Caco-2 (cell line): ENCODE data around the gene TICAM1. TPM values are rescaled to one million over a fixed set of nuclear protein-coding genes. Genes with fewer than 3 reads are reported as not detected.
A peak's percentile ranks its signal among the peaks of the same experiment; 100 is the strongest.

Experiments
- BruUV-seq: library from RNA; stranded (reverse); fragments of 400-500 nt; replicated peaks from 2 replicates; lab custom pipeline; 2021; lab: Mats Ljungman, UMichigan
- CTCF ChIA-PET: fragments of 300-600 bp; sonication (Branson Sonifier 250); formaldehyde crosslinking; loops from one replicate; lab custom pipeline; 2022; ENCODE audit warnings: antibody characterized with exemption; lab: Charles Lee
- POLR2A ChIA-PET: fragments of 300-600 bp; sonication (Branson Sonifier 250); formaldehyde crosslinking; loops from one replicate; lab custom pipeline; 2022; ENCODE audit warnings: antibody characterized with exemption; lab: Charles Lee
- DNase-seq, 2 experiments: peaks; one replicate each; pipeline versions ENCODE4 v3.0.0 to v3.0.0-alpha.2; 2020 to 2022
- H3K27me3 ChIP-seq: replicated peaks from 2 replicates; pipeline ENCODE4 v1.6.0; 2011; ENCODE audit warnings: low read length; ENCODE audit not compliant: control insufficient read depth, insufficient read depth
- H3K36me3 ChIP-seq: 2 replicates; pipeline ENCODE4 v1.5.1; 2011; ENCODE audit warnings: low read length; ENCODE audit not compliant: control insufficient read depth, insufficient read depth
- H3K4me1 ChIP-seq: fragments of 250-450 bp; sonication (Bioruptor Pico); 2 replicates; pipeline ENCODE4 v1.5.1; 2020; ENCODE audit warnings: mild to moderate bottlenecking
- H3K4me3 ChIP-seq: 2 replicates; pipeline ENCODE4 v1.5.1; 2011; ENCODE audit warnings: low read depth, mild to moderate bottlenecking, control low read depth, low read length
- H3K9me3 ChIP-seq: fragments of 250-450 bp; sonication (Bioruptor Pico); 2 replicates; pipeline ENCODE4 v1.5.1; 2020; ENCODE audit warnings: mild to moderate bottlenecking, moderate library complexity
- H3K27ac Mint-ChIP-seq: one replicate; pipeline ENCODE4 v1.8.0; 2022; ENCODE audit warnings: mixed read lengths; ENCODE audit not compliant: unreplicated experiment
- H3K27me3 Mint-ChIP-seq: one replicate; pipeline ENCODE4 v1.8.0; 2022; ENCODE audit warnings: mixed read lengths; ENCODE audit not compliant: insufficient read depth, unreplicated experiment
- H3K36me3 Mint-ChIP-seq: one replicate; pipeline ENCODE4 v1.8.0; 2022; ENCODE audit warnings: mild to moderate bottlenecking, mixed read lengths; ENCODE audit not compliant: insufficient read depth, unreplicated experiment
- H3K4me1 Mint-ChIP-seq: one replicate; pipeline ENCODE4 v1.8.0; 2022; ENCODE audit warnings: low read depth, mixed read lengths; ENCODE audit not compliant: unreplicated experiment
- H3K4me3 Mint-ChIP-seq: one replicate; pipeline ENCODE4 v1.8.0; 2022; ENCODE audit warnings: mild to moderate bottlenecking, moderate library complexity, mixed read lengths; ENCODE audit not compliant: unreplicated experiment
- H3K9me3 Mint-ChIP-seq: one replicate; pipeline ENCODE4 v1.8.0; 2022; ENCODE audit warnings: mixed read lengths; ENCODE audit not compliant: unreplicated experiment
- intact Hi-C: fragments of 100-400 bp; cut with micrococcal nuclease; formaldehyde crosslinking; loops from one replicate; pipeline ENCODE4 v1.10.0; 2022; ENCODE audit not compliant: unreplicated experiment
- total RNA-seq: library from RNA; stranded (reverse); gene quantifications from 2 replicates; pipeline ENCODE4 v1.2.3, GENCODE V29; 2022
- TF ChIP-seq, protein P1 (sequence below), 2 experiments: fragments of 200-600 bp in 1 of 2; IDR thresholded peaks; 1 replicate in 1 of 2; 2 replicates in 1 of 2; pipeline versions ENCODE4 v1.5.1 to v1.8.0; 2011 to 2022; ENCODE audit warnings: antibody characterized with exemption in 1 of 2, control low read depth in 1 of 2, inconsistent platforms in 1 of 2, low read depth in 1 of 2, low read length in 1 of 2, mild to moderate bottlenecking in 1 of 2, moderate library complexity in 1 of 2; ENCODE audit not compliant: insufficient read depth in 1 of 2, severe bottlenecking in 1 of 2, unreplicated experiment in 1 of 2

TICAM1 gene
- total RNA-seq, 1 experiment from 2014 or later, result 6.0 TPM

DNA sequence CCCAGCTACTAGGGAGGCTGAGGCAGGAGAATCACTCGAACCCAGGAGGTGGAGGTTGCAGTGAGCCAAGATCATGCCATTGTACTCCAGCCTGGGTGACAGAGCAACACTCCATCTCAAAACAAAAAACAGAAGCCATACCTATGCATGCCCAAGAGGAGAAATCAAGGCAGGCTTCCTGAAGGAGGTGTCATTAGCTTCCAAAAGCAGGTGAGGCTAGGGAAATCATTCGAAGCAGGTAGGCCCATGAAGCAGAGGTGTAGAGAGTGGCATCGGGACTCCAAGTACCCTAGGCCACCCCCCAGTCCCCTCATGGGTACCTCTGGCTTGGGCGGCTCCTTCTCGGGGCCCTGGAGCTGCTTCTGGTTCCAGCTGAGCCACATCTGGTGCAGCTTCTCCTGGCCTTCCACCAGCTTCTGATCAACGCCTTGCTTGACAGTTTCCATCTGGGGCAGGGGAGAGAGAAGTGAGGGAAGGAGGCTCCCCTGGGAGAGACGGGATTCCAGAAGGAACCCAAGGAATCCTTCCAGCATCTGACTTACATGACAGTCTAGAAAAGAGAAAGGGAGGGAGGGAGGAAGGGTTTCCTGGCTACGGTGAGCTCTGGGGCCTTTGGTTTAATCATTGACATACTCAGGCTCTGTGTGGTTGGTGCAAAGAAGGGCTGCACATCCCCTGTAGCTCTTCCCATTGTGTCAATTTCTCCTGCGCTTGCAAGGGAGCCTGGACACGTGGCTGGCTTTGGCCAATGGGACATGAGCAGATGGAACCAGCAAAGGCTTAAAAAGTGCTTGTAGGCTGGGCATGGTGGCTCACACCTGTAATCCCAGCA, 13.1 kb upstream of the TICAM1 start:
- H3K36me3 ChIP-seq, result peaks cover 6% of the 10 kb centered on the region; the same call in 1 of the 2 replicates
- BruUV-seq, result no TSS peak
- no peaks in the 10 kb centered on the region for H3K4me1 ChIP-seq
- no peak overlapping the region for H3K4me3 Mint-ChIP-seq
- POLR2A ChIA-PET, result no interaction called here
- no peaks in the 10 kb centered on the region for H3K9me3 ChIP-seq
- intact Hi-C loops, result no loop called here
- H3K27ac Mint-ChIP-seq, result no peak overlapping the region
- no peaks in the 10 kb centered on the region for H3K9me3 Mint-ChIP-seq
- peaks cover 51% of the 10 kb centered on the region for H3K36me3 Mint-ChIP-seq
- CTCF ChIA-PET, result no interaction called here
- no peak for DNase-seq
- no peak overlapping the region for H3K4me3 ChIP-seq
- H3K27me3 Mint-ChIP-seq, result no peaks in the 10 kb centered on the region
- no peaks in the 10 kb centered on the region for H3K4me1 Mint-ChIP-seq
- TF ChIP-seq, protein P1, sequence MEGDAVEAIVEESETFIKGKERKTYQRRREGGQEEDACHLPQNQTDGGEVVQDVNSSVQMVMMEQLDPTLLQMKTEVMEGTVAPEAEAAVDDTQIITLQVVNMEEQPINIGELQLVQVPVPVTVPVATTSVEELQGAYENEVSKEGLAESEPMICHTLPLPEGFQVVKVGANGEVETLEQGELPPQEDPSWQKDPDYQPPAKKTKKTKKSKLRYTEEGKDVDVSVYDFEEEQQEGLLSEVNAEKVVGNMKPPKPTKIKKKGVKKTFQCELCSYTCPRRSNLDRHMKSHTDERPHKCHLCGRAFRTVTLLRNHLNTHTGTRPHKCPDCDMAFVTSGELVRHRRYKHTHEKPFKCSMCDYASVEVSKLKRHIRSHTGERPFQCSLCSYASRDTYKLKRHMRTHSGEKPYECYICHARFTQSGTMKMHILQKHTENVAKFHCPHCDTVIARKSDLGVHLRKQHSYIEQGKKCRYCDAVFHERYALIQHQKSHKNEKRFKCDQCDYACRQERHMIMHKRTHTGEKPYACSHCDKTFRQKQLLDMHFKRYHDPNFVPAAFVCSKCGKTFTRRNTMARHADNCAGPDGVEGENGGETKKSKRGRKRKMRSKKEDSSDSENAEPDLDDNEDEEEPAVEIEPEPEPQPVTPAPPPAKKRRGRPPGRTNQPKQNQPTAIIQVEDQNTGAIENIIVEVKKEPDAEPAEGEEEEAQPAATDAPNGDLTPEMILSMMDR (IDR thresholded peaks at IDR 0.05; ENCODE audit: insufficient read depth in 1 of 2, low read depth in 1 of 2, low read length in 1 of 2, severe bottlenecking in 1 of 2, unreplicated experiment in 1 of 2), result no peak
- no peaks in the 10 kb centered on the region for H3K27me3 ChIP-seq

DNA sequence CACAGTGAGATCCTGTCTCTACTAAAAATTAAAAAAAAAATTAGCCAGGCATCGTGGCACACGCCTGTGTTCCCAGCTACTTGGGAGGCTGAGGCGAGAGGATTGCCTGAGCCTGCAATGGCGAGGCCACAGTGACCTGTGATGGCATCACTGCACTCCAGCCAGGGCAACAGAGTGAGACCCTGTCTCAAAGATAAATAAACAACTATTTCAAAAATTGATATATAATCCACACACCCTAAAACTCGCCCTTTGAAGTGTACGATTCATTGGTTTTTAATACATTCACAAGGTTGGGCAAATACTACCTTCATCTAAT, 12.1 kb upstream of the TICAM1 start:
- no peak for DNase-seq
- H3K27me3 ChIP-seq, result no peaks in the 10 kb centered on the region
- no peaks in the 10 kb centered on the region for H3K9me3 Mint-ChIP-seq
- no peak overlapping the region for H3K4me3 ChIP-seq
- H3K36me3 Mint-ChIP-seq, result peaks cover 58% of the 10 kb centered on the region
- H3K4me1 Mint-ChIP-seq, result no peaks in the 10 kb centered on the region
- H3K27ac Mint-ChIP-seq, result no peak overlapping the region
- H3K9me3 ChIP-seq, result no peaks in the 10 kb centered on the region
- H3K4me1 ChIP-seq, result no peaks in the 10 kb centered on the region
- H3K27me3 Mint-ChIP-seq, result no peaks in the 10 kb centered on the region
- CTCF ChIA-PET, result no interaction called here
- H3K36me3 ChIP-seq, result peaks cover 6% of the 10 kb centered on the region; the same call in 1 of the 2 replicates
- no peak overlapping the region for H3K4me3 Mint-ChIP-seq
- no TSS peak for BruUV-seq
- POLR2A ChIA-PET, result no interaction called here
- TF ChIP-seq, protein P1 (IDR thresholded peaks at IDR 0.05; ENCODE audit: insufficient read depth in 1 of 2, low read depth in 1 of 2, low read length in 1 of 2, severe bottlenecking in 1 of 2, unreplicated experiment in 1 of 2), result no peak
- intact Hi-C loops, result no loop called here

DNA sequence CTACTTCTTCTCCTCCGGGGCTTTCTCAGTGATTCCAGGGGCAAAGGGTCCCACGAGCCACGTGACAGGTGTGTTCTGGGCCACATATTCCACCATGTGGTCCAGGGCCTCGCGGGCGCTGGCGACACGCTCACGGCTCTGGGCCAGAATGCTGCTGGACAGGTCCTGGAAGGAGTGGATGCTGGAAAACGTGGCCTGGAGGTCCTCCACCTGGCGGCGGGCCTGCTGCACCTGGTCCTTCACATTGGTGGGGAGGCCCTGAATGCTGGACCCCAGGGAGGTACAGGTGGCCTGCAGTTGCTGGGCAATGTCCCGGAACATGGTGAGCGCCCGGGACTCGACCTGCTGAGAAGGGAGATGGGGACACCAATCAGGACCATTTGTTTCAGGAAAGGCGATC, 7.7 kb upstream of the TICAM1 start:
- Mint-ChIP-seq H3K27me3 (no peaks in the 10 kb centered on the region), H3K9me3 (no peaks in the 10 kb centered on the region), H3K4me3 (no peak overlapping the region), H3K36me3 (peaks cover 58% of the 10 kb centered on the region), H3K4me1 (no peaks in the 10 kb centered on the region), H3K27ac (peak overlapping the region; percentile 39)
- Histone ChIP-seq H3K9me3 (no peaks in the 10 kb centered on the region), H3K4me1 (no peaks in the 10 kb centered on the region), H3K27me3 (no peaks in the 10 kb centered on the region), H3K36me3 (no peaks in the 10 kb centered on the region), H3K4me3 (no peak overlapping the region)
- CTCF ChIA-PET, result no interaction called here
- DNase-seq, result no peak
- TF ChIP-seq, protein P1 (IDR thresholded peaks at IDR 0.05; ENCODE audit: insufficient read depth in 1 of 2, low read depth in 1 of 2, low read length in 1 of 2, severe bottlenecking in 1 of 2, unreplicated experiment in 1 of 2), result no peak
- intact Hi-C loops, result no loop called here
- POLR2A ChIA-PET, result no interaction called here
- BruUV-seq, result no TSS peak
